ENCODE data around the gene ZFP57.
A peak's percentile ranks its signal among the peaks of the same experiment; 100 is the strongest.

ZFP57 gene

DNA sequence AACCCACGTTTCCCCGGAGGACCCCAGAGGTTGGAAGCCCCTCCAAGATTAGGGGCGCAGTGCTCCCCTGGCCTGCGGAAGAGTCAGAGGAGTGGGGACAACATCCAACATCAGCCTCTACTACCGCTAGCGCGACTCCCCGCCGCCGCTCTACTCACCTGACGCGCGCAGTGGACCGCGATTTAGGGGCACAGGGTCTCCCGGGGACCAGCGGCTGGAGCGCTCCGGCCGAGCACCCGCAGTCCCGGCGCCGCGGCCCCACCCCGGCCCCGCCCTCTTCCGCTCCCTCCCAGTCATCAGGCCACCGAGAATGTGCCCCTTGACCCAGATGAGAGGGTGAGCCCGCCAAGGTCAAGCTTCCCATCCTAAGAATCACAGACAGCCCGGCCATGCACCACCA is at the start of gene ZFP57:
TSS of gene ZFP57 (minus strand) at position 249 of the 400 bp plus-strand sequence. CDS start 4,149 bp downstream, outside the sequence.
- Histone ChIP-seq H3K9me3 (ENCODE audit: control insufficient read depth in 2 of 2, low read length in 2 of 2) (no peaks in the 10 kb centered on the region), H3K9ac (ENCODE audit: low read depth in 1 of 2, low read length in 2 of 2) (peak within 1 kb of the TSS in 1 of 2 donors; percentile 14), H3K27ac (ENCODE audit: low read depth in 2 of 2, low read length in 2 of 2) (no peak within 1 kb of the TSS), H3K4me1 (ENCODE audit: control insufficient read depth in 2 of 2, insufficient read depth in 2 of 2, low read length in 2 of 2) (no peaks in the 10 kb centered on the region), H3K27me3 (ENCODE audit: control insufficient read depth in 2 of 2, insufficient read depth in 2 of 2, low read length in 2 of 2) (no peaks in the 10 kb centered on the region), H3K4me3 (ENCODE audit: low read length in 2 of 2) (peak within 1 kb of the TSS in 1 of 2 donors; percentile 53), H3K36me3 (ENCODE audit: control insufficient read depth in 2 of 2, insufficient read depth in 2 of 2, low read length in 2 of 2) (no peaks in the 10 kb centered on the region)

DNA sequence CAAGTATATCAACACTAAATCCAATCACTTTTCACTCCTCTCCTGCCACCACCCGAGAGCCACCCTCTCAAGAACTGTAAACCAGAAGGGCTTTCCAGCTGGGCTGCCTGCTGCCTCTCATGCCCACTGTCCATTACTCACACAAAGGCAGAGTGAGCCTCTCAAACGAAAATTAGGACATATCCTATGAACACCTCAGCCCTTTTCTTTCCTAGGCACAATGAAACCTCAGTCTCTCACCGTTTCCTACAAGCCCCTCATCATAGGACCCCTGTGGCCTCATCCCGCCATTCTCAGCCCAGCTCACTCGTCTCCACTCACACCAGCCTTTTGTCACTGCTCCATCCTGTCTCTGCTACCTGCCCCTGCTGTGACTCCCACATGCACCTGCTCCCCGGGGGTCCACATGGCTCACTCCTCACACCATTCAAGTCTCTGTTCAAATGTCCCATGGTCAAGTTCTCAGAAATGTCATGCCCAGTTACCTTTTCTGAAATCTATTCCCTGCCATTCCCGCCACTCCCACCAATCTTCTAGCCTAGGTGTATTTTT is 49.7 kb upstream of the ZFP57 start:
- Histone ChIP-seq H3K36me3 (ENCODE audit: control insufficient read depth in 2 of 2, insufficient read depth in 2 of 2, low read length in 2 of 2) (peaks cover 16 to 23% of the 10 kb centered on the region in 2 donors), H3K9ac (ENCODE audit: low read depth in 1 of 2, low read length in 2 of 2) (no peak overlapping the region), H3K27ac (ENCODE audit: low read depth in 2 of 2, low read length in 2 of 2) (no peak overlapping the region), H3K4me1 (ENCODE audit: control insufficient read depth in 2 of 2, insufficient read depth in 2 of 2, low read length in 2 of 2) (peaks cover 2 to 3% of the 10 kb centered on the region in 2 donors), H3K4me3 (ENCODE audit: low read length in 2 of 2) (no peak overlapping the region), H3K9me3 (ENCODE audit: control insufficient read depth in 2 of 2, low read length in 2 of 2) (no peaks in the 10 kb centered on the region), H3K27me3 (ENCODE audit: control insufficient read depth in 2 of 2, insufficient read depth in 2 of 2, low read length in 2 of 2) (no peaks in the 10 kb centered on the region)

DNA sequence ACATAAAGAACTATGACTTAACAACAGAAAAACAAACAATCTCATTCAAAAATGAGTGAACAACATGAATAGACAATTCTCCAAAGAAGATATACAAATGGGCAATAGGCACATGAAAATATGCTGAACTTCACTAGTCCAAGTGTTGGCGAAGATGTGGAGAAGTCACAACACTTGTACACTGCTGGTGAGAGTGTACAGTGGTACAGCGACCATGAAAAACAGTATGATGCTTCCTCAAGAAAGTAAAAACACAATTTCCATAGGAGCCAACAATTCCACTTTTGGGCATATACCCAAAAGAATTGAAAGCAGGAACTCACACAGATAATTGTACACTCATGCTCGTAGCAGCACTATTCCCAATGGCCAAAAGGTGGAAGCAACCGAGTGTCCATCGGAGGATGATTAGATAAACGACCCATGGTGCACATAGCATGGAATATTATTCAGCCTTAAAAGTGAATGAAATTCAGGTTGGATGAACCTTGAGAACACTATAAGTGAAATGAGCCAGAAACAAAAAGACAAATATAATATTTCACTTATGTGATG is 48.9 kb upstream of the ZFP57 start:
- Histone ChIP-seq H3K4me1 (ENCODE audit: control insufficient read depth in 2 of 2, insufficient read depth in 2 of 2, low read length in 2 of 2) (peaks cover 7 to 8% of the 10 kb centered on the region in 2 donors), H3K9me3 (ENCODE audit: control insufficient read depth in 2 of 2, low read length in 2 of 2) (no peaks in the 10 kb centered on the region), H3K27me3 (ENCODE audit: control insufficient read depth in 2 of 2, insufficient read depth in 2 of 2, low read length in 2 of 2) (no peaks in the 10 kb centered on the region), H3K36me3 (ENCODE audit: control insufficient read depth in 2 of 2, insufficient read depth in 2 of 2, low read length in 2 of 2) (peaks cover 22 to 31% of the 10 kb centered on the region in 2 donors), H3K9ac (ENCODE audit: low read depth in 1 of 2, low read length in 2 of 2) (no peak overlapping the region), H3K27ac (ENCODE audit: low read depth in 2 of 2, low read length in 2 of 2) (no peak overlapping the region), H3K4me3 (ENCODE audit: low read length in 2 of 2) (no peak overlapping the region)

DNA sequence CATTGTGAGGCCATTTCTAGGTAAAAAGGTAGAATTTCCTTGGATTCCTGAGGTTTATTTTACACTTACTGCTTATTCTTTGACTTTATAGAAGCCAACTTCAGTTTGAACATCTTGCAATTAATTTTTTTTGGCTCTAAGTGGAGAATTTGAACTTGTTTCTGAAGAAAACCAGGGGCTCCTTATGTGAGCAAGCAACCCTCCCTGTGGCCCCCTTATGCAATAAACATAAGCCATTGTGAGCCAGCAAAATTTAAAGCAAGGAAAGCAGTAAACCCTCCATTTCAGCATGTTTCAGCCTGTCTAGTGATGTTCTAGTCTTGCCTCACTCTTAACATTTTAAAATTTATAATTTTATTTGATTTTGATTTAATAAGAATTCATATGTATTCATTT is 47.9 kb upstream of the ZFP57 start:
- Histone ChIP-seq H3K4me1 (ENCODE audit: control insufficient read depth in 2 of 2, insufficient read depth in 2 of 2, low read length in 2 of 2) (peaks cover 14 to 16% of the 10 kb centered on the region in 2 donors), H3K9me3 (ENCODE audit: control insufficient read depth in 2 of 2, low read length in 2 of 2) (no peaks in the 10 kb centered on the region), H3K27ac (ENCODE audit: low read depth in 2 of 2, low read length in 2 of 2) (no peak overlapping the region), H3K36me3 (ENCODE audit: control insufficient read depth in 2 of 2, insufficient read depth in 2 of 2, low read length in 2 of 2) (peaks cover 25 to 31% of the 10 kb centered on the region in 2 donors), H3K4me3 (ENCODE audit: low read length in 2 of 2) (no peak overlapping the region), H3K27me3 (ENCODE audit: control insufficient read depth in 2 of 2, insufficient read depth in 2 of 2, low read length in 2 of 2) (no peaks in the 10 kb centered on the region), H3K9ac (ENCODE audit: low read depth in 1 of 2, low read length in 2 of 2) (no peak overlapping the region)

DNA sequence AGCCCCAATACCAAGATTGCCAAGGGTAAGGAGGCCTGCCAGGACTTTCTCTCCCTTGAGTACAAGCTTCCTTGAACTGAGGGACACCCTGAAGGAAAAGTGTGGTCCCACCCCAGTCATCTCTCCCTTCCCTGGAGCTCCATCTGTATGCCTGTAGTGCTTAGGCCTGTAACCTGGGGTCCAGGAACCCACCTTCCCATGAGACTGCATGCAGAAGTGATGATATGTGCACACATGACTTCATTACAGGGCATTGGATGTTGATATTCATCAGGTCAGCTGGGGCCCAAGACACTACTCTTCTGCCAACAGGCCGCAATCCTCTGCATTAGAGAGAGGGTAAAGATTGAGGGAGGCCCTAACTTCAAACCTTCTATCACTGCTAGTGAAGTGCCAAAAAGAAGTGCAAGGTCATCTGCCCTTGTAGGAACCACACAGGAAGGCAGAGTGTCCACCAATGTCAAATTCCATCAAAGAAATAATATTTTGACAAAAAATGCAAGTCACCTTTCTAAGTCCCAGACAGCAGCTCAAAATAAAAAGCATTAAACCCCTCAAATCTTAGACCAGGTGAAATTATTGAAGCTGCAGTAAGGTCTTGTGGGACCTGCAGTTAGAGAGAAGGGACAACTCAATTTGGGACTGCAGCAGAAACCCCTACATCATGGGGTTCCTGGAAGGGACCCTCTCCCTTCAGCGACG is 47.4 kb upstream of the ZFP57 start:
- Histone ChIP-seq H3K27me3 (ENCODE audit: control insufficient read depth in 2 of 2, insufficient read depth in 2 of 2, low read length in 2 of 2) (no peaks in the 10 kb centered on the region), H3K9me3 (ENCODE audit: control insufficient read depth in 2 of 2, low read length in 2 of 2) (no peaks in the 10 kb centered on the region), H3K27ac (ENCODE audit: low read depth in 2 of 2, low read length in 2 of 2) (no peak overlapping the region), H3K9ac (ENCODE audit: low read depth in 1 of 2, low read length in 2 of 2) (no peak overlapping the region), H3K4me1 (ENCODE audit: control insufficient read depth in 2 of 2, insufficient read depth in 2 of 2, low read length in 2 of 2) (peaks cover 14 to 16% of the 10 kb centered on the region in 2 donors), H3K4me3 (ENCODE audit: low read length in 2 of 2) (no peak overlapping the region), H3K36me3 (ENCODE audit: control insufficient read depth in 2 of 2, insufficient read depth in 2 of 2, low read length in 2 of 2) (peaks cover 25 to 31% of the 10 kb centered on the region in 2 donors)

DNA sequence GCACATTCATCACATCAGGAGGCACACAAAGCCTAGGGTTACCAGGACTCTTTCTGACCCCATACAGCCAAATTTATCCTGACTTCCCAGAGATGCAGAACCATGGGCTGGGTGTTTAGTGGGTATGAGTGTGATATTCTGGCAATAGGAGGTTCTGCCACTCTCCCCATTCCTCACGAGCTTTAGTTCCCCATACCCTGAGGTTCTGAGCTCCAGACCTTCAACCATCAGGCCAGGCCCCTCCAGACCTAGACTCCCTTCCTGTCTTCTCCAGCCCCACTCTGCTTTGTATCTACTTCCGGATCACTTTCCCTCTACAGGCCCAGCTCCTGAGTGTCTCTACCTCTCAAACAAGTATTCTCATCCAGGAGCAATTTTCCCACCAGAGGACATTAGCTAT is 46.7 kb upstream of the ZFP57 start:
- H3K27me3 ChIP-seq (ENCODE audit: control insufficient read depth in 2 of 2, insufficient read depth in 2 of 2, low read length in 2 of 2) = no peaks in the 10 kb centered on the region
- H3K4me1 ChIP-seq (ENCODE audit: control insufficient read depth in 2 of 2, insufficient read depth in 2 of 2, low read length in 2 of 2) = peaks cover 14 to 16% of the 10 kb centered on the region in 2 donors
- no peak overlapping the region for H3K4me3 ChIP-seq (ENCODE audit: low read length in 2 of 2)
- peaks cover 25 to 31% of the 10 kb centered on the region in 2 donors for H3K36me3 ChIP-seq (ENCODE audit: control insufficient read depth in 2 of 2, insufficient read depth in 2 of 2, low read length in 2 of 2)
- H3K9me3 ChIP-seq (ENCODE audit: control insufficient read depth in 2 of 2, low read length in 2 of 2) = no peaks in the 10 kb centered on the region
- H3K27ac ChIP-seq (ENCODE audit: low read depth in 2 of 2, low read length in 2 of 2) = no peak overlapping the region
- H3K9ac ChIP-seq (ENCODE audit: low read depth in 1 of 2, low read length in 2 of 2) = no peak overlapping the region

DNA sequence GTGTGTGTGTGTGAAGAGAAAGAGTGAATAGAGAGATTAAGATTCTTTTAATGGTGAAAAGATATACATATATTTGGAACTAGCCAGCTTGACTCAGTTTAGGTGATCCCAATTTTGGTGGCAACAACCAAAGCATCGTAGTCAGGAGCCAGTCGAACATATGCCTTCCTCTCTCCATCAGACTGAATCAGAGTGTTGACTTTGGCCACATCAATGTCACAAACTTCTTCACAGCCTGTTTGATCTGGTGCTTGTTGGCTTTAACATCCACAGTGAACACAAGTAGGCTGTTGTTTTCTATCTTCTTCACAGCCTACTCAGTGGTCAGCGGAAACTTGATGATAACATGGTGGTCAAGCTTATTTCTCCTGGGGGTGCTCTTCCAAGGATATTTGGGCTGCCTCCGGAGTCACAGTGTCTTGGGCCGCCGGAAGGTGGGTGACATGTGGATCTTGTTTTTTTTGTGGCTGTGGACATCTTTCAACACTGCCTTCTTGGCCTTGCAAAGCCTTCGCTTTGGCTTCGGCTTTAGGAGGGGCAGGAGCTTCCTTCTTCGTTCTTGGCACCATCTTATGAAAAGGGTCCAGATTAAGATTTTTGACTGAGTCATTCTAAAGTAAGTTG is 45.7 kb upstream of the ZFP57 start:
- no peak overlapping the region for H3K9ac ChIP-seq (ENCODE audit: low read depth in 1 of 2, low read length in 2 of 2)
- no peak overlapping the region for H3K4me3 ChIP-seq (ENCODE audit: low read length in 2 of 2)
- no peak overlapping the region for H3K27ac ChIP-seq (ENCODE audit: low read depth in 2 of 2, low read length in 2 of 2)
- H3K36me3 ChIP-seq (ENCODE audit: control insufficient read depth in 2 of 2, insufficient read depth in 2 of 2, low read length in 2 of 2) = peaks cover 25 to 31% of the 10 kb centered on the region in 2 donors
- no peaks in the 10 kb centered on the region for H3K9me3 ChIP-seq (ENCODE audit: control insufficient read depth in 2 of 2, low read length in 2 of 2)
- no peaks in the 10 kb centered on the region for H3K27me3 ChIP-seq (ENCODE audit: control insufficient read depth in 2 of 2, insufficient read depth in 2 of 2, low read length in 2 of 2)
- peaks cover 14 to 16% of the 10 kb centered on the region in 2 donors for H3K4me1 ChIP-seq (ENCODE audit: control insufficient read depth in 2 of 2, insufficient read depth in 2 of 2, low read length in 2 of 2)

DNA sequence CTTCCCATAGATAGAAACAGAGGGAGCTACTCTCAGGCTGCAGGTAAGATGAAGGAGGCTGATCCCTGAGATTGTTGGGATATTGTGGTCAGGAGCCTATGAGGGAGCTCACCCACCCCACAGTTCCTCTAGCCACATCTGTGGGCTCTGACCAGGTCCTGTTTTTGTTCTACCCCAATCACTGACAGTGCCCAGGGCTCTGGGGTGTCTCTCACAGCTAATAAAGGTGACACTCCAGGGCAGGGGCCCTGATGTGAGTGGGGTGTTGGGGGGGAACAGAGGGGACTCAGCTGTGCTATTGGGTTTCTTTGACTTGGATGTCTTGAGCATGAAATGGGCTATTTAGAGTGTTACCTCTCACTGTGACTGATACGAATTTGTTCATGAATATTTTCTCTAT is 45.0 kb upstream of the ZFP57 start:
- H3K36me3 ChIP-seq (ENCODE audit: control insufficient read depth in 2 of 2, insufficient read depth in 2 of 2, low read length in 2 of 2) = peaks cover 25 to 31% of the 10 kb centered on the region in 2 donors
- no peak overlapping the region for H3K27ac ChIP-seq (ENCODE audit: low read depth in 2 of 2, low read length in 2 of 2)
- peaks cover 14 to 16% of the 10 kb centered on the region in 2 donors for H3K4me1 ChIP-seq (ENCODE audit: control insufficient read depth in 2 of 2, insufficient read depth in 2 of 2, low read length in 2 of 2)
- no peaks in the 10 kb centered on the region for H3K9me3 ChIP-seq (ENCODE audit: control insufficient read depth in 2 of 2, low read length in 2 of 2)
- no peak overlapping the region for H3K9ac ChIP-seq (ENCODE audit: low read depth in 1 of 2, low read length in 2 of 2)
- no peaks in the 10 kb centered on the region for H3K27me3 ChIP-seq (ENCODE audit: control insufficient read depth in 2 of 2, insufficient read depth in 2 of 2, low read length in 2 of 2)
- peak overlapping the region in 1 of 2 donors; percentile 9 for H3K4me3 ChIP-seq (ENCODE audit: low read length in 2 of 2)

DNA sequence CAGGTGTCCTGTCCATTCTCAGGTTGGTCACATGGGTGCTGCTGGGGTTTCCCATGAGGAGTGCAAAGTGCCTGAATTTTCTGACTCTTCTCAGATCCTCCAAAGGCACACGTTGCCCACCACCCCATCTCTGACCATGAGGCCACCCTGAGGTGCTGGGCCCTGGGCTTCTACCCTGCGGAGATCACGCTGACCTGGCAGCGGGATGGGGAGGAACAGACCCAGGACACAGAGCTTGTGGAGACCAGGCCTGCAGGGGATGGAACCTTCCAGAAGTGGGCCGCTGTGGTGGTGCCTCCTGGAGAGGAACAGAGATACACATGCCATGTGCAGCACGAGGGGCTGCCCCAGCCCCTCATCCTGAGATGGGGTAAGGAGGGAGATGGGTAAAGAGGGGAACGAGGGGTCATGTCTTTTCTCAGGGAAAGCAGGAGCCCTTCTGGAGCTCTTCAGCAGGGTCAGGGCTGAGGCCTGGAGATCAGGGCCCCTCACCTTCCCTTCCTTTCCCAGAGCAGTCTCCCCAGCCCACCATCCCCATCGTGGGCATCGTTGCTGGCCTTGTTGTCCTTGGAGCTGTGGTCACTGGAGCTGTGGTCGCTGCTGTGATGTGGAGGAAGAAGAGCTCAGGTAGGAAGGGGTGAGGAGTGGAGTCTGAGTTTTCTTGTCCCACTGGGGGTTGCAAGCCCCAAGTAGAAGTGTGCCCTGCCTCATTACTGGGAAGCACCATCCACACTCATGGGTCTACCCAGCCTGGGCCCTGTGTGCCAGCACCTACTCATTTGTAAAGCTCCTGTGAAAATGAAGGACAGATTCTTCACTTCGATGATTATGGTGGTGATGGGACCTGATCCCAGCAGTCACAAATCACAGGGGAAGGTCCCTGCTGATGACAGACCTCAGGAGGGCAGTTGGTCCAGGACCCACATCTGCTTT is 44.3 kb upstream of the ZFP57 start:
- H3K9me3 ChIP-seq (ENCODE audit: control insufficient read depth in 2 of 2, low read length in 2 of 2) = no peaks in the 10 kb centered on the region
- peak overlapping the region; percentile 89 to 91 for H3K4me3 ChIP-seq (ENCODE audit: low read length in 2 of 2)
- peaks cover 14 to 16% of the 10 kb centered on the region in 2 donors for H3K4me1 ChIP-seq (ENCODE audit: control insufficient read depth in 2 of 2, insufficient read depth in 2 of 2, low read length in 2 of 2)
- no peaks in the 10 kb centered on the region for H3K27me3 ChIP-seq (ENCODE audit: control insufficient read depth in 2 of 2, insufficient read depth in 2 of 2, low read length in 2 of 2)
- H3K36me3 ChIP-seq (ENCODE audit: control insufficient read depth in 2 of 2, insufficient read depth in 2 of 2, low read length in 2 of 2) = peaks cover 25 to 31% of the 10 kb centered on the region in 2 donors
- peak overlapping the region in 1 of 2 donors; percentile 9 for H3K9ac ChIP-seq (ENCODE audit: low read depth in 1 of 2, low read length in 2 of 2)
- no peak overlapping the region for H3K27ac ChIP-seq (ENCODE audit: low read depth in 2 of 2, low read length in 2 of 2)

Measured in mucosa of rectum (tissue), 2 donors.